ENCODE data around the gene XPO4.

Gene XPO4

DNA sequence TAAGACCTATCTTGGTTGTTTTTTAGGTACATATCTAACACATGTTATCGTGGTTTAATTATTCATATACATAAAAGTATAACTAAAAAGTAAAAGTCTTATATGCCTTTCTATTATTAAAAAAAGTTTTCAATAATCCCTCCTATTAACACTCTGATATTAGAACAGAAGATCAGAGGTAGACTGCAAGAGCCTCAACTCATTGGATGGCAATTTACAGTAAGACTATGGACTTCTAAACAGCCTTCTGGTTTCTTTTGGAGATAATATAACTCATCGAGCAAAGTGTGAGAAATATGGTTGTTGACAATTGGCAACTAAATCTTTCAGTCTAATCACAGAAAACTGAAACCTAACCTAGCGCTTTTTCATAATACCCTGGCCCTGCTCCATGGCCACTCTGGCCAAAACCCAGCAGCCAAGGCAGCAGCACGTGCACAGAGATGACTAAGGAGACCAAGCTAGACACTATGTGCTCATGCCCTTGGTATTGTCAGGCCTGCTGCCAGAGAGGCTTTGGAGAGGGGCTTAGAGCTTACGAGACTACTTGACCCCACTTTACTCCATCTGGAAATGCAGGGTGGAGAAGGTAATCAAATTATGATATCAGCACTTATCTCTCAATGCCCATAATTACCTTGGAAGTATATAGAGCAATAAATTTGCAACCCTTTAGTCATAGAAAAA lies 88.2 kb downstream of the XPO4 start:
- no peak overlapping the region for H3K27ac ChIP-seq
- H3K4me1 ChIP-seq (ENCODE audit: control insufficient read depth in 1 of 2, insufficient read depth in 1 of 2, low read depth in 1 of 2, low read length in 1 of 2) = no peaks in the 10 kb centered on the region
- no peaks in the 10 kb centered on the region for H3K27me3 ChIP-seq
- TF ChIP-seq, protein P1, sequence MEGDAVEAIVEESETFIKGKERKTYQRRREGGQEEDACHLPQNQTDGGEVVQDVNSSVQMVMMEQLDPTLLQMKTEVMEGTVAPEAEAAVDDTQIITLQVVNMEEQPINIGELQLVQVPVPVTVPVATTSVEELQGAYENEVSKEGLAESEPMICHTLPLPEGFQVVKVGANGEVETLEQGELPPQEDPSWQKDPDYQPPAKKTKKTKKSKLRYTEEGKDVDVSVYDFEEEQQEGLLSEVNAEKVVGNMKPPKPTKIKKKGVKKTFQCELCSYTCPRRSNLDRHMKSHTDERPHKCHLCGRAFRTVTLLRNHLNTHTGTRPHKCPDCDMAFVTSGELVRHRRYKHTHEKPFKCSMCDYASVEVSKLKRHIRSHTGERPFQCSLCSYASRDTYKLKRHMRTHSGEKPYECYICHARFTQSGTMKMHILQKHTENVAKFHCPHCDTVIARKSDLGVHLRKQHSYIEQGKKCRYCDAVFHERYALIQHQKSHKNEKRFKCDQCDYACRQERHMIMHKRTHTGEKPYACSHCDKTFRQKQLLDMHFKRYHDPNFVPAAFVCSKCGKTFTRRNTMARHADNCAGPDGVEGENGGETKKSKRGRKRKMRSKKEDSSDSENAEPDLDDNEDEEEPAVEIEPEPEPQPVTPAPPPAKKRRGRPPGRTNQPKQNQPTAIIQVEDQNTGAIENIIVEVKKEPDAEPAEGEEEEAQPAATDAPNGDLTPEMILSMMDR (IDR thresholded peaks at IDR 0.05) = no peak
- H3K9me3 ChIP-seq = no peaks in the 10 kb centered on the region
- H3K36me3 ChIP-seq = peaks cover 8% of the 10 kb centered on the region
- H3K4me3 ChIP-seq (ENCODE audit: low read depth in 1 of 2, low read length in 1 of 2) = no peak overlapping the region

GRCh38 chr13:20812890-20813289 lies 89.7 kb downstream of the XPO4 start:
- no peak overlapping the region for H3K4me3 ChIP-seq (ENCODE audit: low read depth in 1 of 2, low read length in 1 of 2)
- no peaks in the 10 kb centered on the region for H3K4me1 ChIP-seq (ENCODE audit: control insufficient read depth in 1 of 2, insufficient read depth in 1 of 2, low read depth in 1 of 2, low read length in 1 of 2)
- peaks cover 18% of the 10 kb centered on the region for H3K36me3 ChIP-seq
- no peaks in the 10 kb centered on the region for H3K27me3 ChIP-seq
- H3K27ac ChIP-seq = no peak overlapping the region
- TF ChIP-seq, protein P1 (IDR thresholded peaks at IDR 0.05) = no peak
- no peaks in the 10 kb centered on the region for H3K9me3 ChIP-seq

DNA sequence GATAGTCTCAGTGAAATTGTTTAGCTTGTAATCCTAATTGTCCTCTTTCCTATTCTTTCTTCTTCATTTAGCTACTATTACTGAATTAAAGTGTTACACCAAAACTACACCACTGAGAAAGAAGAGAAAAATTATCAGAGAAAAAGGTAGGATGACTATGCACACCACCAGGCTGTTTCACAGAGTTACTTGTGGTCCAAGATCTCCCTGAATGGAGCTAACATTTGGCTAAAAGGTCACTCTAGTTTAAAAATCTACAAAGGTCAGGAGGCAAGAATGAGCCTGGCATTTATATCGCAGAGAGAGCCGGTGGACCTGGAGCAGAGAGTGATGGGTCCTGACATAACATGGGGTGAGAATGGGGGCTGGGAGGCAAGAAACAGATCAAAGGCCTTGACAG lies 91.7 kb downstream of the XPO4 start:
- Histone ChIP-seq H3K27ac (no peak overlapping the region), H3K4me1 (ENCODE audit: control insufficient read depth in 1 of 2, insufficient read depth in 1 of 2, low read depth in 1 of 2, low read length in 1 of 2) (no peaks in the 10 kb centered on the region), H3K4me3 (ENCODE audit: low read depth in 1 of 2, low read length in 1 of 2) (no peak overlapping the region), H3K27me3 (no peaks in the 10 kb centered on the region), H3K9me3 (no peaks in the 10 kb centered on the region), H3K36me3 (peaks cover 28% of the 10 kb centered on the region)
- TF ChIP-seq, protein P1 (IDR thresholded peaks at IDR 0.05) = no peak

DNA sequence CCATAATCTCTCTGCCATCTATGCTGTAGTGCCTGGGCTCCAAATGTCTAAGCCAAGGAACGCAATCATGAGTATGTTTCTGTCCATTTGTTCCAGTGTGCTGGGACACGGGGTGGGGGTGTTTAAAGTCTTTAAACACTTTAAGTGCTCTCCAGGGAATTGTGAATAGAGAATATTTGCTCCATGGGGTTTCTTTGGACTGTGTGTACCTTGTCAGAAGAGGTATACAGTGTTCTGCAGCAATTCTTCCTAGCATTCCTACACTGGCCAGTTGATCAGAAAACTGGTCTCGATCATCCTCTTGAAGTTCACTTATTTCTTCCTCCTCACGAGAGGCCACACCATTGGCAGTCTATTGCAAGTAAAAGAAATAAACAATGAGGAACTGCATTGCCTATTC lies 93.7 kb downstream of the XPO4 start:
- peaks cover 34% of the 10 kb centered on the region for H3K36me3 ChIP-seq
- TF ChIP-seq, protein P1 (IDR thresholded peaks at IDR 0.05) = no peak

DNA sequence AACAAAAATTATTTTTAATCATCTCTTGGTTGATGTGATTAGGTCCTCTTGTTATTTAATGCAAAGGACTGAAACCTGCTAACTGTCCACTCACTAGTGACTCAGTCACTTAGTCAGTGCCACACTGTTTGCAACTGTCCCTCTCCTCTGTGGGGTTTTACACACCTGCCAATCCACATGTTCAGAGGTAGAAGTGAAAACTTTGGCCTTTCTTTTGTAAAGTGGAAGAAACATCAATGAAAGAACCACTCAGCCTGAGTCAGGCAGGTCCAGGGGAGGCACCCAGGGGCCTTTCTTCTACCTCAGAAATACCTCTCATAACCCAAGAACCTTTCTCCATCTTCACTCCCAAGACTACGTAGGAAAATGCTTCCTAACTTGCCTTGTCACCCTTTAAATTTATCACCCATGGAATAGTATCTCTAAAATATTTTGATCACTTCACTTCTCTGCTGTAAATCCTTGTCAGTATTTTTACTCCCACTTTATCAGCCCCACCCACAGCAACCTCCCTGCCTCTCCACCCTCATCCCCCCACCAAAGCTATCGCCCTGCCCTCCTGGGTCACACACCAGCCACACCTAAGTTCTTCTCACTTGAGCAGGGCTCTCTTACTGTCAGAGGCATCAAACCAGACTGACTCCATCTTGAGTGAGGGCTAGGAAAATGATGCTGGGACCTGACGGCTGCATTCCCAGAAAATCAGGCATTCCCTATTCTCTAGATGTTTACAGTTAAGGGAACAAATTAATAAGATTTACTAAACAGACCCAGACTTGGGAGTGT lies 99.2 kb downstream of the XPO4 start:
- TF ChIP-seq, protein P1 (IDR thresholded peaks at IDR 0.05) = no peak
- no peaks in the 10 kb centered on the region for H3K27me3 ChIP-seq
- H3K4me1 ChIP-seq (ENCODE audit: control insufficient read depth in 1 of 2, insufficient read depth in 1 of 2, low read depth in 1 of 2, low read length in 1 of 2) = no peaks in the 10 kb centered on the region
- no peak overlapping the region for H3K27ac ChIP-seq
- peaks cover 28% of the 10 kb centered on the region for H3K36me3 ChIP-seq
- H3K4me3 ChIP-seq (ENCODE audit: low read depth in 1 of 2, low read length in 1 of 2) = no peak overlapping the region
- H3K9me3 ChIP-seq = no peaks in the 10 kb centered on the region

More for the DNA sequence above, 93.7 kb downstream of the XPO4 start:
- no peak overlapping the region for H3K4me3 ChIP-seq (ENCODE audit: low read depth in 1 of 2, low read length in 1 of 2)
- H3K27ac ChIP-seq = no peak overlapping the region
- no peaks in the 10 kb centered on the region for H3K27me3 ChIP-seq
- H3K4me1 ChIP-seq (ENCODE audit: control insufficient read depth in 1 of 2, insufficient read depth in 1 of 2, low read depth in 1 of 2, low read length in 1 of 2) = no peaks in the 10 kb centered on the region
- no peaks in the 10 kb centered on the region for H3K9me3 ChIP-seq

All from neutrophil (primary cell).